ENCODE results near the gene RNF180.
"Not testable (repeated sequence)": the region's sequence is repeated elsewhere in the genome, so short reads cannot be mapped to it uniquely, and the experiment has no call there.

Gene RNF180

DNA sequence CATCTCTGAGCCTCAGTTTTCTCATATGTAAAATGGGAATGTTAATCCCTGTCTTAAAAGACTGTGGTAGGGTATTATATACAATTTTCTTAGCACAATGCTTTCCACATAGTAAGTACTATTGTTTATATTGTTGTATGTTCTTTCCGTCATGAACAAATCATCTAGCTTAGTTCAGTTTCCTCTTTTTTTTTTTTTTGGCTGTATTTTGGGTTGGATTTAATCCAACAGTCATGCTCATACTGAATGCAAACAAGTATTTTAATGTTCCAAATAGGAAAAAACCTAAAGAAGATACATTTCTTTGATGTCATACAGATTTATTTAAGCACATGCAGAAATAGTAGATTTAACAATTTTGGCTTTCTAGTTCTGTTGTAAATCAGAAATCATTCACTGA lies 95.1 kb downstream of the RNF180 start:
- in situ Hi-C loops (cut with MboI; ENCODE audit: low sequenced_read_pairs) = no loop called here
- Histone ChIP-seq H3K36me3 (replicated peaks) (no peaks in the 10 kb centered on the region), H3K9me3 (no peaks in the 10 kb centered on the region), H3K4me3 (no peak overlapping the region), H3K4me1 (no peaks in the 10 kb centered on the region), H3K27me3 (ENCODE audit: low read depth) (no peaks in the 10 kb centered on the region)
- DNase-seq (ENCODE audit: low spot score in 2 of 2) = no peak

- H3K27me3 ChIP-seq (ENCODE audit: low read depth) = no peaks in the 10 kb centered on the region
- in situ Hi-C loops (cut with MboI; ENCODE audit: low sequenced_read_pairs) = no loop called here
- no peaks in the 10 kb centered on the region for H3K4me1 ChIP-seq
- no peak for DNase-seq (ENCODE audit: low spot score in 2 of 2)
- no peaks in the 10 kb centered on the region for H3K36me3 ChIP-seq (replicated peaks)
- no peaks in the 10 kb centered on the region for H3K9me3 ChIP-seq
- no peak overlapping the region for H3K4me3 ChIP-seq
Observed at GRCh38 chr5:64269164-64269563, 103.5 kb downstream of the RNF180 start.

DNA sequence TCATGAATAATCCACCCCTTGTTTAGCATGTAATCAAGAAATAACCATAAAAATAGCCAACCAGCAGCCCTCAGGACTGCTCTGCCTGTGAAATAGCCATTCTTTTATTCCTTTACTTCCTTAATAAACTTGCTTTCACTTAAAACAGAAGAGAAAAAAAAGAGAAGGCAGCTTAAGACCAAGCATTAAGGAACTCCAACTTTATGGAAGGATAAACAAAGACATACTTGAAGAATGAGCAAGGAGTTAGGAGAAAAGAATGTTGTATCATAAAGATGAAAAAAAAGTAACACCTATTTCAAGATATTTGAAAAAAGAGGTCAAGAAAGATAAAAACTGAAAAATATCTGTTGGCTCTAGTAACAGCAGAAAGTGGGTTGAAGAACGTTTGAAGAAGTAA lies 107.6 kb downstream of the RNF180 start:
- in situ Hi-C loops (cut with MboI; ENCODE audit: low sequenced_read_pairs) = no loop called here

DNA sequence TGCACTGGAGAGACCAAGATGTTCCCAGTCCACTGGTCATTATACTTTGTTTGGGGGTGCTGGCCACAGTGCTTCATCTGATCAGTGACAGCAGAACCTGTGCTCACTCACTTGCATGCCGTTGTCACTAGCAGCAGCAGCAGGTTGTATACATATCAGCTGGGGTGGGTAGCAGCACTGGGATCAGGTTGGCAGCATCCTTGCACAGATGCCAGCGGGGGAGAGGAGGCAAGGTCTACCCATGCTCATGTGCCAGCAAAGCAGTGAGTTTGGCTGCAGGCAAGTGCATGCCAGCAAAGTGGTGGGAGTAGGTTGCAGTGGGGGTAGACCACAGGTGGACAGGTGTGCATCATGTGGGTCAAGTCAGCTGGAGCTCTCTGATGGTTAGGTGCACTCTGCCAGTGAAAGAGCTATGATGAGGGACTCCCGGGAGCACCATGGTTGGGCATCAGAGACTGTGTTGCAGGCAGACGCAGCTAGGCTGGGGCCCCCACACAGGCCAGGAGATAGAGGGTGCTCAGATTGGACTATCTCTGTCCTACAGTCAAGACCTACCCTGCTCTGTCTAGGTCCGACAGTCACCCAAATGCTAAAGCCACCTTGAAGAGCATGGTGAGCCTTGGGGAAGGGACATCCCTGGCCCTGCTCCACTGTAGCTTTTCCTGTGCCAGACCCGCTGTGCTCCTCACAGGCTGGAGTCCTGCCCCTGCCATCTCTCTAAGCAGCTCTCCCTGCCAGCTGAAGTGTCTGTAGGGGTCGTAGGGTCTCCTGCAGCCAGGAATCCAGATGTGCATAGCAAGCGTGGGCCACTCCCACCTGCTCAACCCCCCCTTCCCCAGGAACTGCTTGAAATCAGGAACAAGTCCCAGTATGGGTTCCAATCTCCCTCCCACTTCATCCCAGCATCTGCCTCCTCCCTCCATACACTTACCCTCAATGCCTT lies 119.8 kb downstream of the RNF180 start:
- H3K36me3 ChIP-seq (replicated peaks) = no peaks in the 10 kb centered on the region
- no peaks in the 10 kb centered on the region for H3K27me3 ChIP-seq (ENCODE audit: low read depth)
- H3K4me3 ChIP-seq = no peak overlapping the region
- H3K9me3 ChIP-seq = no peaks in the 10 kb centered on the region
- DNase-seq (ENCODE audit: low spot score in 2 of 2) = no peak
- H3K4me1 ChIP-seq = no peaks in the 10 kb centered on the region
- in situ Hi-C loops (cut with MboI; ENCODE audit: low sequenced_read_pairs) = no loop called here

More for the DNA sequence above, 107.6 kb downstream of the RNF180 start:
- H3K4me3 ChIP-seq = no peak overlapping the region
- no peaks in the 10 kb centered on the region for H3K4me1 ChIP-seq
- no peaks in the 10 kb centered on the region for H3K36me3 ChIP-seq (replicated peaks)
- no peaks in the 10 kb centered on the region for H3K27me3 ChIP-seq (ENCODE audit: low read depth)
- H3K9me3 ChIP-seq = no peaks in the 10 kb centered on the region
- DNase-seq (ENCODE audit: low spot score in 2 of 2) = no peak

DNA sequence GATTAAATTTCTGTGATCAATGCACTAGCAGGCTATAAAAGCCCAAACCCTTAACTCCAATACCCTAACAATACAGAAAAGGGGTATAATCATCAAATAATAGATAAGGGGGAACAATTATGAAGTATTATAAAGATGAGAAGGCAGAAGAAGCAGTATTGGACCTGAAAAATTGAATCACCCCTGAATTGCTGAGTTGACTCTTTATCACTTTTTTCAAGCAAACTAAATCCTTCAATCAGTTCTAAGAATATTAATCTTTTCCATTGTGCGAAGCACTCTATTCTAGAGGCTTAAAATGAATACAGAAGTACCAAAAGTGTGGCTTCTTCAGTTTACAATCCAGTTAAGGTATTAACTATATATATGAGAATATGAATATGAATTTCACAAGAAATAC lies 120.7 kb downstream of the RNF180 start:
- Histone ChIP-seq H3K27me3 (ENCODE audit: low read depth) (no peaks in the 10 kb centered on the region), H3K36me3 (replicated peaks) (no peaks in the 10 kb centered on the region), H3K9me3 (no peaks in the 10 kb centered on the region), H3K4me1 (no peaks in the 10 kb centered on the region), H3K4me3 (no peak overlapping the region)
- DNase-seq (ENCODE audit: low spot score in 2 of 2) = no peak
- in situ Hi-C loops (cut with MboI; ENCODE audit: low sequenced_read_pairs) = no loop called here

GRCh38 chr5:64288496-64288895 lies 122.9 kb downstream of the RNF180 start:
- in situ Hi-C loops (cut with MboI; ENCODE audit: low sequenced_read_pairs); H3K9me3 ChIP-seq; DNase-seq (ENCODE audit: low spot score in 2 of 2); H3K27me3 ChIP-seq (ENCODE audit: low read depth); H3K4me1 ChIP-seq; H3K4me3 ChIP-seq; H3K36me3 ChIP-seq (replicated peaks): not testable (repeated sequence)

DNA sequence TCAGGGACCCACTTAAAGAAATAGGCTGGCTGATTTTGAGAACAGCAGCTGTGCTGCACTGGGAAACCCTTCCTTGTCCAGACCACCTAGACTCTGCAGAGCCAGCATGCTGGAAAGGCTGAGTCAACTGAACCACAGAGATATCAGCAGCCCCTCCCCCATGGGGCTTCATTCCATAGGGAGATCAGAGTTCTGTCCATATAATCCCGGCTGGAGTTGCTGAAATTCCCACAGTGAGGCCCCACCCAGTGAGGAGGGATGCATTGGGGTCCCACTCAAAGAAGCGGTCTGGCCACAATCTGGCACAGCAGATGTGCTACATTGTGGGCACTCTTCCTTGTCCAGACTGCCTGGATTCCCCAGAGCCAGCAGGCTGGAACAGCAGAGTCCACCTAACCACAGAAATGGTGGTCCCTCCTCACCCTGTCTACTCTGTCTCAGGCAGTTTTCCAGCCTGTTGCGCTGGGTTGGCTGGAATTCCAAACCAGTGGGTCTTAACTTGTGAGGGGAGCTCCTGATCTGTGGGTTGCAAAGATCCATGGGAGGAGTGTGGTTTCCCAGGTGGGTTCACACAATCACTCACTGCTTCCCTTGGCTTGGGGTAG lies 127.1 kb downstream of the RNF180 start:
- H3K27me3 ChIP-seq (ENCODE audit: low read depth) = no peaks in the 10 kb centered on the region
- no peak overlapping the region for H3K4me3 ChIP-seq
- no peak for DNase-seq (ENCODE audit: low spot score in 2 of 2)
- H3K9me3 ChIP-seq = no peaks in the 10 kb centered on the region
- no peaks in the 10 kb centered on the region for H3K36me3 ChIP-seq (replicated peaks)
- H3K4me1 ChIP-seq = no peaks in the 10 kb centered on the region
- in situ Hi-C loops (cut with MboI; ENCODE audit: low sequenced_read_pairs) = no loop called here

DNA sequence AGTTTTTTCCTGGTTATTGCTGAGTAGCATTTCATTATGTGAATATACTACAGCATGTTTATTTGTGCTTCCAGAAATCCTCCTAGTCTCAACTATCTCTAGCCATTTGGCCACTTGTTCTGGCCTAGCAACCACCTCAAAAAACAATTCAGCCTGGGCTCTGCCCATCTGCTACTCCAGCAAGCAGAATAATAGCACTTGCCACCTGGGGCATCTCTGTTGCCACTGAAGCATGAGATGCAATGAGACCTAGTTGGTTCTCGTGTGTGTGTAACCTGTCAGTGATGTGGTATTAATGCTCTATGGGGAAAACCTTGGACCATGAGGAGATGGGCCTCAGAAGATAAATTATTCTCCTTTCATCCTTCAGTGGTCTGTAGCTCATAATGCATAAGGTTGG lies 129.5 kb downstream of the RNF180 start:
- Histone ChIP-seq H3K4me1 (no peaks in the 10 kb centered on the region), H3K27me3 (ENCODE audit: low read depth) (no peaks in the 10 kb centered on the region), H3K9me3 (no peaks in the 10 kb centered on the region), H3K36me3 (replicated peaks) (no peaks in the 10 kb centered on the region), H3K4me3 (no peak overlapping the region)
- DNase-seq (ENCODE audit: low spot score in 2 of 2) = no peak
- in situ Hi-C loops (cut with MboI; ENCODE audit: low sequenced_read_pairs) = no loop called here

DNA sequence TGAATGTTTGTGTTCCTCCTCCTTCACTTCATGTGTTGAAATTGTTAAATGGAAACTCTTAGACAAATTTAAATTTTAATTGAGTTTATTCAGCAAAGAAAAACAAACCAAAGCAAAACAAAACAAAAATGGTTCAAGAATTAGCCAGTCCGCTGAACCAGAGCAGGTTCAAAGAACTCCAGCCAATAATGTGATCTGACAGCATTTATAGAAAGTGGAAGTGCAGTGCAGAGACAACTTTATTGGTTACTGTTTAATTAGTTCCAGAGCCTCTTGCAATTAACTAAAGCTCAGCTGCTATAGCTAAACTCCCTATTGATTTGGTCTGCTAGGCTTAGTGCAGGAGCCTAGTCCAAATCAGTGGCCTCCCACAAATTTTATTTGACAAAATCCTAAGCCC lies 132.9 kb downstream of the RNF180 start:
- DNase-seq (ENCODE audit: low spot score in 2 of 2) = no peak
- H3K9me3 ChIP-seq = no peaks in the 10 kb centered on the region
- no peak overlapping the region for H3K4me3 ChIP-seq
- H3K4me1 ChIP-seq = no peaks in the 10 kb centered on the region
- in situ Hi-C loops (cut with MboI; ENCODE audit: low sequenced_read_pairs) = no loop called here
- no peaks in the 10 kb centered on the region for H3K36me3 ChIP-seq (replicated peaks)
- H3K27me3 ChIP-seq (ENCODE audit: low read depth) = no peaks in the 10 kb centered on the region

DNA sequence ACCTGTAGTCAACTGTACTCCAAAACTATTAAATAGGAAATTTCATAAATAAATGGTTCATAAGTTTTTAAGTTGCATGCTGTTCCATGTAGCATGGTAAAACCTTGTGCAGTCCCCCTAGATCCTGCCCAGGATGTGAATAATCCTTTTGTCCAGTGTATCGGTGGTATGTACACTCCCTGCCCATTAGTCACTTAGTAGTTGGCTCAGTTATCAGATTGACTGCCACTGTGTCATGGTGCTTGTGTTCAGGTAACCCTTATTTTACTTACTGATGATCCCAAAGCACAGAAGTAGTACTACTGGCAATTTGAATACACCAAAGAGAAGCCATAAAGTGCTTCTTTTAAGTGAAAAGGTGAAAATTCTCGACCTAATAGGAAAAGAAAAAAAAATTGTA lies 134.2 kb downstream of the RNF180 start:
- Histone ChIP-seq H3K36me3 (replicated peaks) (no peaks in the 10 kb centered on the region), H3K4me1 (no peaks in the 10 kb centered on the region), H3K27me3 (ENCODE audit: low read depth) (no peaks in the 10 kb centered on the region), H3K4me3 (no peak overlapping the region), H3K9me3 (no peaks in the 10 kb centered on the region)
- in situ Hi-C loops (cut with MboI; ENCODE audit: low sequenced_read_pairs) = no loop called here
- DNase-seq (ENCODE audit: low spot score in 2 of 2) = no peak

- H3K36me3 ChIP-seq (replicated peaks) = no peaks in the 10 kb centered on the region
- no peaks in the 10 kb centered on the region for H3K4me1 ChIP-seq
- DNase-seq (ENCODE audit: low spot score in 2 of 2) = no peak
- no peaks in the 10 kb centered on the region for H3K9me3 ChIP-seq
- H3K27me3 ChIP-seq (ENCODE audit: low read depth) = no peaks in the 10 kb centered on the region
- in situ Hi-C loops (cut with MboI; ENCODE audit: low sequenced_read_pairs) = no loop called here
- H3K4me3 ChIP-seq = no peak overlapping the region
Observed at GRCh38 chr5:64301566-64301965, 135.9 kb downstream of the RNF180 start.

DNA sequence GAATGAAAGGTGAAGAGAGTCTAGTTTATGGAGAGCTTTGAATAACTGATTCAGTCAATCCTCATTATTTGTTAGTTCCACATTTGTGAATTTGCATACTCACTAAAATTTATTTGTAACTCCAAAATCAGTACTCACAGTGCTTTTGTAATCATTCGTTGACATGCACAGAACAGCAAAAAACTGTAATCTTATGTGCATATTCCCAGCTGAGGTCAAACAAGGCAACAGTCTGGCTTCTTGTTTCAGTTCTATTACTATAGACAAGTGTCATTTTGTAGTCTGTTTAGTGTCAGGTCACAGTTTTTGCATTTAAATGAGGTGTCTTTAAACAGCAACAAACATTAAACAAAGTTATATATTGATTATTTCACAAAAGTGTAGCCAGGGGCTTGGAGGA lies 142.5 kb downstream of the RNF180 start:
- Histone ChIP-seq H3K4me1 (no peaks in the 10 kb centered on the region), H3K36me3 (replicated peaks) (no peaks in the 10 kb centered on the region), H3K9me3 (no peaks in the 10 kb centered on the region), H3K27me3 (ENCODE audit: low read depth) (no peaks in the 10 kb centered on the region), H3K4me3 (no peak overlapping the region)
- DNase-seq (ENCODE audit: low spot score in 2 of 2) = no peak
- in situ Hi-C loops (cut with MboI; ENCODE audit: low sequenced_read_pairs) = no loop called here

DNA sequence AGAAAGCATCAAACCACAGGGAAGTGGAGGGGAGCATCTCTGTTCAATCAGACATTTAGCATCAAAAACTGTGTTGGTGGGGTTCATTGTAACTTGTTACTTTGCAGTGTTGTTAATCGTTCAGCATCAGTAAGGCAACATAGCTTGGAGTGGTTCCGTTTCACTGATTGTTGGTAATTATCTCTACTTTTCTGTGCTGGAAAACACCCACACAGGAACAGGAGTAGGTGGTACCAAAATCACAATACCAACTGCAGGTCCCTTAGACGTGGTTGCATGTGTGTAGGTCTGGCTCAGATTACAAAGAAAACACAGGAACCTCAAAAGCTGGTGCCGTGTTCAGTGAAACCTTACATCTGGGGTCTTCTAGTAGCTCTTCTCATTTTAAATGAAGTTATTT lies 146.8 kb downstream of the RNF180 start:
- Histone ChIP-seq H3K4me1 (no peaks in the 10 kb centered on the region), H3K27me3 (ENCODE audit: low read depth) (no peaks in the 10 kb centered on the region), H3K4me3 (no peak overlapping the region), H3K9me3 (no peaks in the 10 kb centered on the region), H3K36me3 (replicated peaks) (no peaks in the 10 kb centered on the region)
- no peak for DNase-seq (ENCODE audit: low spot score in 2 of 2)
- in situ Hi-C loops (cut with MboI; ENCODE audit: low sequenced_read_pairs) = no loop called here

DNA sequence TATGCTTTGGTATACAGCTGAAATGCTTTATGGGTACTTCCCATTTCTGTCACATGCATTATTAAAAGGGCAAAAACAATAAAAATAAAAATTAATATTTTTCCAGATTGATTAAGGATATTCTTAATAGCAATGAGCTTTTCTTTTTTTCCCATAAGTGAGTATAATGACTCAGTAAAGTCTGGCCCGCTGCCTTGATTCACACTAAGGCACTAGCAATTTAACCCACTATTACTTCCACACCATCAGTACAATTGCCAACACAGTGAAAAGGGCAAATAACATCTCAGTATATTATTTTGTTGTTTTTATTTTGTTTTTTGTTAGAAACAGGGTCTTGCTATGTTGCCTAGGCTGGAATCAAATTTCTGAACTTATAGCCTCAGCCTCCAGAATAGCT lies 150.1 kb downstream of the RNF180 start:
- no peak overlapping the region for H3K4me3 ChIP-seq
- DNase-seq (ENCODE audit: low spot score in 2 of 2) = no peak
- in situ Hi-C loops (cut with MboI; ENCODE audit: low sequenced_read_pairs) = no loop called here
- no peaks in the 10 kb centered on the region for H3K4me1 ChIP-seq
- no peaks in the 10 kb centered on the region for H3K9me3 ChIP-seq
- H3K27me3 ChIP-seq (ENCODE audit: low read depth) = no peaks in the 10 kb centered on the region
- H3K36me3 ChIP-seq (replicated peaks) = no peaks in the 10 kb centered on the region
